ENCODE results near the gene ANXA8.
"Not testable (repeated sequence)": the region's sequence is repeated elsewhere in the genome, so short reads cannot be mapped to it uniquely, and the experiment has no call there.

Gene ANXA8

GRCh38 chr10:47483923-47484322 is at the start of gene ANXA8:
Gene ANXA8 (minus strand): TSS chr10:47484115. CDS start chr10:47483933, 182 bp downstream.
- DNase-seq; H3K4me3 ChIP-seq (ENCODE audit: low read depth, low read length); in situ Hi-C loops (cut with HindIII; ENCODE audit: low pct_ligation_motif_present, low sequenced_read_pairs); H3K36me3 ChIP-seq (replicated peaks); H3K27me3 ChIP-seq (replicated peaks); H3K27ac ChIP-seq: not testable (repeated sequence)

- H3K36me3 ChIP-seq (replicated peaks); H3K4me3 ChIP-seq (ENCODE audit: low read depth, low read length); DNase-seq; H3K27me3 ChIP-seq (replicated peaks); in situ Hi-C loops (cut with HindIII; ENCODE audit: low pct_ligation_motif_present, low sequenced_read_pairs); H3K27ac ChIP-seq: not testable (repeated sequence)
Observed at GRCh38 chr10:47523475-47523874, 39.6 kb upstream of the ANXA8 start, which contains the start of gene AGAP9. Gene AGAP9 (minus strand): TSS chr10:47523638. CDS start chr10:47523526, 112 bp downstream.

GRCh38 chr10:47502313-47502712 is 18.4 kb upstream of the ANXA8 start:
- H3K4me3 ChIP-seq (ENCODE audit: low read depth, low read length); H3K27ac ChIP-seq; DNase-seq; H3K27me3 ChIP-seq (replicated peaks); in situ Hi-C loops (cut with HindIII; ENCODE audit: low pct_ligation_motif_present, low sequenced_read_pairs); H3K36me3 ChIP-seq (replicated peaks): not testable (repeated sequence)

GRCh38 chr10:47494226-47494625 is 10.3 kb upstream of the ANXA8 start:
- H3K27me3 ChIP-seq (replicated peaks); H3K27ac ChIP-seq; DNase-seq; in situ Hi-C loops (cut with HindIII; ENCODE audit: low pct_ligation_motif_present, low sequenced_read_pairs); H3K36me3 ChIP-seq (replicated peaks); H3K4me3 ChIP-seq (ENCODE audit: low read depth, low read length): not testable (repeated sequence)

GRCh38 chr10:47491600-47491999 is 7.7 kb upstream of the ANXA8 start, which contains the start of gene FAM25G:
Gene FAM25G (minus strand): TSS chr10:47491700. CDS start chr10:47491674, 26 bp downstream.
- DNase-seq; in situ Hi-C loops (cut with HindIII; ENCODE audit: low pct_ligation_motif_present, low sequenced_read_pairs); H3K27ac ChIP-seq; H3K4me3 ChIP-seq (ENCODE audit: low read depth, low read length); H3K27me3 ChIP-seq (replicated peaks); H3K36me3 ChIP-seq (replicated peaks): not testable (repeated sequence)

GRCh38 chr10:47489630-47490029 is 5.7 kb upstream of the ANXA8 start:
- H3K27me3 ChIP-seq (replicated peaks); H3K4me3 ChIP-seq (ENCODE audit: low read depth, low read length); H3K36me3 ChIP-seq (replicated peaks); in situ Hi-C loops (cut with HindIII; ENCODE audit: low pct_ligation_motif_present, low sequenced_read_pairs); H3K27ac ChIP-seq; DNase-seq: not testable (repeated sequence)

- H3K4me3 ChIP-seq (ENCODE audit: low read depth, low read length); in situ Hi-C loops (cut with HindIII; ENCODE audit: low pct_ligation_motif_present, low sequenced_read_pairs); H3K36me3 ChIP-seq (replicated peaks); H3K27me3 ChIP-seq (replicated peaks): not testable (repeated sequence)
- peak; percentile 83 for DNase-seq
- peak overlapping the region; percentile 34 for H3K27ac ChIP-seq
Observed at GRCh38 chr10:47485943-47486342, 2.0 kb upstream of the ANXA8 start.

GRCh38 chr10:47484786-47485185 is 871 bp upstream of the ANXA8 start:
- in situ Hi-C loops (cut with HindIII; ENCODE audit: low pct_ligation_motif_present, low sequenced_read_pairs); H3K27me3 ChIP-seq (replicated peaks); DNase-seq; H3K27ac ChIP-seq; H3K36me3 ChIP-seq (replicated peaks); H3K4me3 ChIP-seq (ENCODE audit: low read depth, low read length): not testable (repeated sequence)

- H3K36me3 ChIP-seq (replicated peaks); H3K27me3 ChIP-seq (replicated peaks); DNase-seq; H3K27ac ChIP-seq; in situ Hi-C loops (cut with HindIII; ENCODE audit: low pct_ligation_motif_present, low sequenced_read_pairs); H3K4me3 ChIP-seq (ENCODE audit: low read depth, low read length): not testable (repeated sequence)
Observed at GRCh38 chr10:47482367-47482766, 1.5 kb downstream of the ANXA8 start.

GRCh38 chr10:47481768-47482181 is 2.1 kb downstream of the ANXA8 start:
- H3K4me3 ChIP-seq (ENCODE audit: low read depth, low read length); in situ Hi-C loops (cut with HindIII; ENCODE audit: low pct_ligation_motif_present, low sequenced_read_pairs); H3K27ac ChIP-seq; H3K36me3 ChIP-seq (replicated peaks); DNase-seq; H3K27me3 ChIP-seq (replicated peaks): not testable (repeated sequence)

- H3K36me3 ChIP-seq (replicated peaks); H3K27ac ChIP-seq; in situ Hi-C loops (cut with HindIII; ENCODE audit: low pct_ligation_motif_present, low sequenced_read_pairs); H3K4me3 ChIP-seq (ENCODE audit: low read depth, low read length); H3K27me3 ChIP-seq (replicated peaks): not testable (repeated sequence)
- peak; percentile 63 for DNase-seq
Observed at GRCh38 chr10:47481182-47481766, 2.6 kb downstream of the ANXA8 start.

GRCh38 chr10:47480133-47480532 is 3.8 kb downstream of the ANXA8 start:
- DNase-seq; in situ Hi-C loops (cut with HindIII; ENCODE audit: low pct_ligation_motif_present, low sequenced_read_pairs); H3K36me3 ChIP-seq (replicated peaks); H3K27ac ChIP-seq; H3K4me3 ChIP-seq (ENCODE audit: low read depth, low read length); H3K27me3 ChIP-seq (replicated peaks): not testable (repeated sequence)

- H3K36me3 ChIP-seq (replicated peaks); H3K27ac ChIP-seq; DNase-seq; H3K27me3 ChIP-seq (replicated peaks); H3K4me3 ChIP-seq (ENCODE audit: low read depth, low read length); in situ Hi-C loops (cut with HindIII; ENCODE audit: low pct_ligation_motif_present, low sequenced_read_pairs): not testable (repeated sequence)
Observed at GRCh38 chr10:47478114-47478513, 5.8 kb downstream of the ANXA8 start.

GRCh38 chr10:47477078-47477477 is 6.8 kb downstream of the ANXA8 start:
- H3K27me3 ChIP-seq (replicated peaks); H3K4me3 ChIP-seq (ENCODE audit: low read depth, low read length); H3K27ac ChIP-seq; in situ Hi-C loops (cut with HindIII; ENCODE audit: low pct_ligation_motif_present, low sequenced_read_pairs); H3K36me3 ChIP-seq (replicated peaks); DNase-seq: not testable (repeated sequence)

- H3K36me3 ChIP-seq (replicated peaks); H3K4me3 ChIP-seq (ENCODE audit: low read depth, low read length); in situ Hi-C loops (cut with HindIII; ENCODE audit: low pct_ligation_motif_present, low sequenced_read_pairs); DNase-seq; H3K27me3 ChIP-seq (replicated peaks); H3K27ac ChIP-seq: not testable (repeated sequence)
Observed at GRCh38 chr10:47475101-47475500, 8.8 kb downstream of the ANXA8 start.
